ENCODE measurements around the gene CLCNKA. TPM values are rescaled to one million over a fixed set of nuclear protein-coding genes. Genes with fewer than 3 reads are reported as not detected.

The CLCNKA gene
- total RNA-seq, 1 experiment from 2014 or later: not detected

GRCh38 chr1:16007671-16008341 lies 14.0 kb upstream of the CLCNKA start:
- H4K20me1 ChIP-seq (ENCODE audit: low read length): no peaks in the 10 kb centered on the region
- H3K9me3 ChIP-seq (ENCODE audit: low read length): no peaks in the 10 kb centered on the region
- H3K36me3 ChIP-seq (ENCODE audit: low read depth, low read length): no peaks in the 10 kb centered on the region
- H3K4me3 ChIP-seq (ENCODE audit: low read length): no peak overlapping the region
- no peaks in the 10 kb centered on the region for H3F3A ChIP-seq (ENCODE audit: low read length, unreplicated experiment)
- H3K4me2 ChIP-seq (ENCODE audit: low read length): no peak overlapping the region
- peak; percentile 25 for ATAC-seq
- no peaks in the 10 kb centered on the region for H3K27me3 ChIP-seq (ENCODE audit: low read length)
- BruUV-seq (replicated peaks): no TSS peak
- no peak overlapping the region for H3K9ac ChIP-seq (ENCODE audit: low read length)
- no peaks in the 10 kb centered on the region for H3K79me2 ChIP-seq (ENCODE audit: low read length)
- no peaks in the 10 kb centered on the region for H3K9me2 ChIP-seq (replicated peaks; ENCODE audit: low read length)
- H2AFZ ChIP-seq (ENCODE audit: low read length): no peak overlapping the region
- intact Hi-C loops (cut with micrococcal nuclease): no loop called here
- CTCF ChIA-PET: interaction anchor here (0.6 kb wide), 1 partner anchor 59 kb away, joined by 6 read pairs; no protein-coding TSS in a partner anchor
- POLR2A ChIA-PET (ENCODE audit: unreplicated experiment): interaction anchor here (0.5 kb wide), 1 partner anchor 29 kb away, joined by 3 read pairs; no protein-coding TSS in a partner anchor
- TF ChIP-seq EZH2 (IDR thresholded peaks at IDR 0.05; ENCODE audit: low read length, unreplicated experiment): no peak
- TF ChIP-seq, protein P1, sequence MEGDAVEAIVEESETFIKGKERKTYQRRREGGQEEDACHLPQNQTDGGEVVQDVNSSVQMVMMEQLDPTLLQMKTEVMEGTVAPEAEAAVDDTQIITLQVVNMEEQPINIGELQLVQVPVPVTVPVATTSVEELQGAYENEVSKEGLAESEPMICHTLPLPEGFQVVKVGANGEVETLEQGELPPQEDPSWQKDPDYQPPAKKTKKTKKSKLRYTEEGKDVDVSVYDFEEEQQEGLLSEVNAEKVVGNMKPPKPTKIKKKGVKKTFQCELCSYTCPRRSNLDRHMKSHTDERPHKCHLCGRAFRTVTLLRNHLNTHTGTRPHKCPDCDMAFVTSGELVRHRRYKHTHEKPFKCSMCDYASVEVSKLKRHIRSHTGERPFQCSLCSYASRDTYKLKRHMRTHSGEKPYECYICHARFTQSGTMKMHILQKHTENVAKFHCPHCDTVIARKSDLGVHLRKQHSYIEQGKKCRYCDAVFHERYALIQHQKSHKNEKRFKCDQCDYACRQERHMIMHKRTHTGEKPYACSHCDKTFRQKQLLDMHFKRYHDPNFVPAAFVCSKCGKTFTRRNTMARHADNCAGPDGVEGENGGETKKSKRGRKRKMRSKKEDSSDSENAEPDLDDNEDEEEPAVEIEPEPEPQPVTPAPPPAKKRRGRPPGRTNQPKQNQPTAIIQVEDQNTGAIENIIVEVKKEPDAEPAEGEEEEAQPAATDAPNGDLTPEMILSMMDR (conservative IDR thresholded peaks at IDR 0.05; ENCODE audit: low read depth, low read length): no peak
- TF ChIP-seq EZH2phosphoT487 (IDR thresholded peaks at IDR 0.05; ENCODE audit: borderline replicate concordance, low read length): no peak
- peaks cover 11% of the 10 kb centered on the region for H3K4me1 ChIP-seq (ENCODE audit: insufficient read depth, low read length)
- no peak for DNase-seq
- H3K27ac ChIP-seq (ENCODE audit: low read length): 0 out of 2 replicates have a peak overlapping the region, but pooled peaks have one; percentile 7

GRCh38 chr1:16009030-16009460 lies 12.8 kb upstream of the CLCNKA start:
- Histone ChIP-seq H3K27me3 (ENCODE audit: low read length) (no peaks in the 10 kb centered on the region), H3K36me3 (ENCODE audit: low read depth, low read length) (no peaks in the 10 kb centered on the region), H3K9me3 (ENCODE audit: low read length) (no peaks in the 10 kb centered on the region), H3K27ac (ENCODE audit: low read length) (no peak overlapping the region), H3K4me2 (ENCODE audit: low read length) (no peak overlapping the region), H3F3A (ENCODE audit: low read length, unreplicated experiment) (no peaks in the 10 kb centered on the region), H4K20me1 (ENCODE audit: low read length) (no peaks in the 10 kb centered on the region), H3K9ac (ENCODE audit: low read length) (no peak overlapping the region), H2AFZ (ENCODE audit: low read length) (no peak overlapping the region), H3K9me2 (replicated peaks; ENCODE audit: low read length) (no peaks in the 10 kb centered on the region), H3K4me1 (ENCODE audit: insufficient read depth, low read length) (peaks cover 12% of the 10 kb centered on the region), H3K79me2 (ENCODE audit: low read length) (no peaks in the 10 kb centered on the region), H3K4me3 (ENCODE audit: low read length) (no peak overlapping the region)
- ChIA-PET CTCF (no interaction called here), POLR2A (ENCODE audit: unreplicated experiment) (interaction anchor here (0.6 kb wide), 1 partner anchor 191 kb away, joined by 8 read pairs; no protein-coding TSS in a partner anchor)
- intact Hi-C loops (cut with micrococcal nuclease): loop anchor here (1.0 kb wide), 2 partner anchors 23 to 47 kb away; no protein-coding TSS in a partner anchor
- TF ChIP-seq, protein P1 (conservative IDR thresholded peaks at IDR 0.05; ENCODE audit: low read depth, low read length): peak; percentile 98
- TF ChIP-seq EZH2 (IDR thresholded peaks at IDR 0.05; ENCODE audit: low read length, unreplicated experiment) (no peak), EZH2phosphoT487 (IDR thresholded peaks at IDR 0.05; ENCODE audit: borderline replicate concordance, low read length) (no peak)
- BruUV-seq (replicated peaks): no TSS peak
- DNase-seq: peak; percentile 83
- ATAC-seq: peak; percentile 75

DNA sequence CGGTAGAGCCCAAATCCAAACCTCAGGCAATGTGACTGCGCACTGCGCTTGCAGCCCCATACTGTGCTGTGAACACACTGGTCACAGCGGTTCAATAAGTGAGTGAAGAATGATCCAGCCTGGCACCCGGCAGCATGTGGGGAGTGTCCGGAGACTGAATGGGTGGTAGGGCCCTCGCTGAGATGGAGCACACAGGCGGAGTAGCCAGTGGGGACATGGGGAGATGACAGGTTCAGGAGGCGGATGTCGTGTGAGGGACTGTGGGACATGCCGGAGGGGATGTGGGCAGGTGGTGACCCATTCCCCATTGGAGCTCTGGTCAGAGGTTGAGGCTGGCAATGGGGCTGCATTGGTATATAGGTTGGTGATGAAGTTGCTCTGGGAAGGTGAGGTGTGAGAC lies 12.2 kb upstream of the CLCNKA start:
- Histone ChIP-seq H4K20me1 (ENCODE audit: low read length) (no peaks in the 10 kb centered on the region), H3K9ac (ENCODE audit: low read length) (no peak overlapping the region), H3K27ac (ENCODE audit: low read length) (no peak overlapping the region), H2AFZ (ENCODE audit: low read length) (no peak overlapping the region), H3K4me2 (ENCODE audit: low read length) (no peak overlapping the region), H3F3A (ENCODE audit: low read length, unreplicated experiment) (no peaks in the 10 kb centered on the region), H3K4me1 (ENCODE audit: insufficient read depth, low read length) (peaks cover 12% of the 10 kb centered on the region), H3K36me3 (ENCODE audit: low read depth, low read length) (no peaks in the 10 kb centered on the region), H3K79me2 (ENCODE audit: low read length) (no peaks in the 10 kb centered on the region), H3K4me3 (ENCODE audit: low read length) (no peak overlapping the region), H3K27me3 (ENCODE audit: low read length) (no peaks in the 10 kb centered on the region), H3K9me3 (ENCODE audit: low read length) (no peaks in the 10 kb centered on the region), H3K9me2 (replicated peaks; ENCODE audit: low read length) (no peaks in the 10 kb centered on the region)
- ChIA-PET POLR2A (ENCODE audit: unreplicated experiment) (no interaction called here), CTCF (no interaction called here)
- intact Hi-C loops (cut with micrococcal nuclease): loop anchor here (1.0 kb wide), 2 partner anchors 23 to 47 kb away; no protein-coding TSS in a partner anchor
- TF ChIP-seq EZH2phosphoT487 (IDR thresholded peaks at IDR 0.05; ENCODE audit: borderline replicate concordance, low read length) (no peak), EZH2 (IDR thresholded peaks at IDR 0.05; ENCODE audit: low read length, unreplicated experiment) (no peak)
- TF ChIP-seq, protein P1 (conservative IDR thresholded peaks at IDR 0.05; ENCODE audit: low read depth, low read length): no peak
- no peak for ATAC-seq
- BruUV-seq (replicated peaks): no TSS peak
- DNase-seq: no peak

Data from PC-3 (cell line).